SIG-M5 treated with dmso at 0.1 percent for 504 hours (cell line): ENCODE results near the gene WDR93.

Source experiments
- DNase-seq: peaks from one replicate; lab custom pipeline; 2025; ENCODE audit not compliant: unreplicated experiment; lab: John Stamatoyannopoulos, UW

The WDR93 gene

GRCh38 chr15:89662893-89663626 is 27.6 kb upstream of the WDR93 start:
- DNase-seq = no peak

- no peak for DNase-seq
Measured at GRCh38 chr15:89664441-89665350, 25.9 kb upstream of the WDR93 start.

GRCh38 chr15:89665449-89666181 is 25.0 kb upstream of the WDR93 start:
- no peak for DNase-seq

- DNase-seq = no peak
Measured at GRCh38 chr15:89666184-89666857, 24.3 kb upstream of the WDR93 start.

GRCh38 chr15:89666858-89667705 is 23.5 kb upstream of the WDR93 start:
- DNase-seq = no peak

GRCh38 chr15:89667706-89667960 is 23.0 kb upstream of the WDR93 start:
- no peak for DNase-seq

- no peak for DNase-seq
Measured at GRCh38 chr15:89668171-89668570, 22.4 kb upstream of the WDR93 start.

- no peak for DNase-seq
Measured at GRCh38 chr15:89669309-89669865, 21.2 kb upstream of the WDR93 start.

GRCh38 chr15:89669941-89670340 is 20.7 kb upstream of the WDR93 start:
- DNase-seq = no peak

- DNase-seq = no peak
Measured at GRCh38 chr15:89670971-89671560, 19.5 kb upstream of the WDR93 start.

- no peak for DNase-seq
Measured at GRCh38 chr15:89671687-89672086, 18.9 kb upstream of the WDR93 start.

- DNase-seq = no peak
Measured at GRCh38 chr15:89672221-89673164, 18.1 kb upstream of the WDR93 start.

GRCh38 chr15:89673165-89673512 is 17.5 kb upstream of the WDR93 start:
- DNase-seq = no peak

GRCh38 chr15:89674526-89674925 is 16.1 kb upstream of the WDR93 start:
- DNase-seq = no peak

- no peak for DNase-seq
Measured at GRCh38 chr15:89675606-89676005, 15.0 kb upstream of the WDR93 start.

GRCh38 chr15:89677381-89677780 is 13.2 kb upstream of the WDR93 start:
- no peak for DNase-seq

GRCh38 chr15:89679212-89679611 is 11.4 kb upstream of the WDR93 start, which contains the start of gene PLIN1:
Gene PLIN1, minus strand, starts transcription at chr15:89679367. Its CDS starts 1,878 bp downstream, at chr15:89677489.
- no peak for DNase-seq

GRCh38 chr15:89680282-89680873 is 10.2 kb upstream of the WDR93 start:
- no peak for DNase-seq
